ENCODE results near the gene UBL4A.

UBL4A gene

DNA sequence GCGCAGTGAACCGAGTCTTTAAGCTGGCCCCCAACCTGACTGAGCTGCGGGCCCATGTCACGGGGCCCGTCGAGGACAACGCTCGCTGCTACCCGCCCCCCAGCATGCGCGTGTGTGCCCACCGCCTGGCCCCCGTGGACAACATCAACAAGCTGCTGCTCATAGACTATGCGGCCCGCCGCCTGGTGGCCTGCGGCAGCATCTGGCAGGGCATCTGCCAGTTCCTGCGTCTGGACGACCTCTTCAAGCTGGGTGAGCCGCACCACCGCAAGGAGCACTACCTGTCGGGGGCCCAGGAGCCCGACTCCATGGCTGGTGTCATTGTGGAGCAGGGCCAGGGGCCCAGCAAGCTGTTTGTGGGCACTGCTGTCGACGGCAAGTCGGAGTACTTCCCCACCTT, 26.1 kb downstream of the UBL4A start:
- FAIRE-seq = no peak

DNA sequence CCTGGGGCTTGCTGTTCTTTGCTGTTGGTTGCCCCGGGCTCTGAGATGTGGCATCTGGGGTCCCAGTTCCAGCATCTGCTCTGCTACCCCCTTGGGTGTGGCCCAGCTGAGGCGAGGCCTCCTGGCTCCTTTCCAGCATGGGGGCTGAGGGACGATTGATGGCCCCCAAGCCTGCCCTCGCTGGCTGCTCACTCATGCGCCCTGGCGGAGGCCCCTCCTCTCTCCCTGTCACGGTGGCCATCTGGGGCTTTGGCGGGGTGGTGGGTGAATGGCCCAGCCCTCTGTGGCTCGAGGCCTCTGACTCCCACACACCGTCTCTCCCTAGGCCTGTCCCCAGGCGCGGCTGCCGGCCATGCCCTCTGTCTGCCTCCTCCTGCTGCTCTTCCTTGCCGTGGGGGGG, 26.6 kb downstream of the UBL4A start:
- no peak for FAIRE-seq

DNA sequence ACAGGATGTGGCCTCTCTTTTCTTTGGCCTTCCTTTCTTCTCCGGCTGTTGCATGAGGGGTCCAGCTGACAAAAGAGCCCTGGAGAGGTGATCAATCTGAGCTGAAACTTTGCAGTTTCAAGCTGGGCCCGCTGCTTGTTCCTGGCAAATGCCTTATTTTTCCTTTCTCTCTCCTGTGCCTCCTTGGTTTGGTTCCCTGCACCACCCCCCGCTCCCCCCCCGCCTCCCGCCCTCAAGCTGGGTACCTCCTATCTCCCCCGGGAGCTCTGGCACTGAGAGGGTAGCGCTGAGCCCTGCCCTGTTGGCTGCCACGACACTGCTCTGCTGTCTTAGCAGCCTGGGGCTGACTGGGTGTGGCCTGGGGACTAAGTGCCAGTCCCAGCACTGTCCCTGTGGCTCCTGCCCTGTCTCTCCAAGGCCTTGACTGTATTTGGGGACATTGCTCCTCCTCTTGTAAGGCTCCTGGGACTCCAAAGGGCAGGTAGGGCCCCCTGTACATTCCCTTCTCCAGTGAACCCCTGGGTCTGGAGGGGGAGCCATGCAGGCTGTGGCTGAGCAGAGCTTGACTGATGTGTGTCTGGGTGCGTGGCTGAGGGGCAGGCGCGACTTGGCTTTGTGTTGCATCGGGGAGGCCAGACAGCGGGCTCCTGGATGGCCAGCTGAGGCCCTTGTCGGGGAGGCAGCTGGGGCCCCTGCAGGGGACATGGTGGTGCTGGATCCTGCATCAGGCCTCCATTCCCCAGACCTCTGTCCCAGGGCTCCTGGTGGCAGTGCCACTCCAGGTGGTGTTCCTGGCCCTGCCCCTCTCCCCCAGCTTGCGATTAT, 27.2 kb downstream of the UBL4A start:
- no peak for FAIRE-seq

DNA sequence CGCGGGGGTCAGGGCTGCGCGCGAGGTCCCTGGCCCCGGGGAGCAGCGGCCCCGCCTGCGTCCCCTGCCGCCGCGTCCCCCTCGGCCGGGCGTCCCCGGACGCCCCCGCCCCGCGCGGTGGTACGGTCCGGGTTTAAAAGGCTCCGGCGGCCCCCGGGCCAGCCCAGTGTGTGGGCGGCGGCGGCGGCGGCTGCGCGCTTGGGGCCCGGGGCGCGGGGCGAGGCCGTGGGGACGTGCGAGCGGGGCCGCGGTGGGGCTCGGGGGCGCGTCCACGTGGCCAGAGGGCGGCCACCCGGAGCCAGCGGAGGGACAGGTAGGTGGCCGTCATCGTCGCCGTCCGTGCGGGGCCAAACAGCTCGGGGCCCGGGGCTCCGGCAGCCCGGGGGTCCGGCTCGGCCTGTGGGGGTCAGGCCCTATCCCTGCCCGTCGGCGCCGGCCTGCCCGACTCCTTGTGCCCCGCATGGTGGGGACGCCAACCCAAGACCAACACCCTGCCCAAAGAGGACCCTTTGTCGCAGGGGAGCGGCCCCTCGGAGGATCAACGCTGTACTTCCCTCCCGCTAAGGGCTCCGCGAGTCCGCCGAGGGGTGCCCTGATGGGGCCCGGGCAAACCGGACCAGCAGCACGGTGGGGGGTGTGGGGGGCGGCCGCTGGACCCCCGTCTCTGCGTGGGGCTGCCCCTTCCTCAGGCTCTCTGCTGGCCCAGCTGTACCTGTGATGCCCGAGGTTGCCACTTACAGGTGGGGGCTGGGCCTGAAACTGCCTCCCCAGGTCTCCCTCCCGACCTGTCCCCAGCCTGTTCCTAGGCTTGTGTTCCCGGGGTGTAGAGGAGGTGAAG, 28.1 kb downstream of the UBL4A start, which contains the start of gene PLXNA3:
Gene PLXNA3 (plus strand): TSS at position 166 of the 838 bp plus-strand sequence. CDS start 1,903 bp downstream, outside the sequence.
- no peak for FAIRE-seq

DNA sequence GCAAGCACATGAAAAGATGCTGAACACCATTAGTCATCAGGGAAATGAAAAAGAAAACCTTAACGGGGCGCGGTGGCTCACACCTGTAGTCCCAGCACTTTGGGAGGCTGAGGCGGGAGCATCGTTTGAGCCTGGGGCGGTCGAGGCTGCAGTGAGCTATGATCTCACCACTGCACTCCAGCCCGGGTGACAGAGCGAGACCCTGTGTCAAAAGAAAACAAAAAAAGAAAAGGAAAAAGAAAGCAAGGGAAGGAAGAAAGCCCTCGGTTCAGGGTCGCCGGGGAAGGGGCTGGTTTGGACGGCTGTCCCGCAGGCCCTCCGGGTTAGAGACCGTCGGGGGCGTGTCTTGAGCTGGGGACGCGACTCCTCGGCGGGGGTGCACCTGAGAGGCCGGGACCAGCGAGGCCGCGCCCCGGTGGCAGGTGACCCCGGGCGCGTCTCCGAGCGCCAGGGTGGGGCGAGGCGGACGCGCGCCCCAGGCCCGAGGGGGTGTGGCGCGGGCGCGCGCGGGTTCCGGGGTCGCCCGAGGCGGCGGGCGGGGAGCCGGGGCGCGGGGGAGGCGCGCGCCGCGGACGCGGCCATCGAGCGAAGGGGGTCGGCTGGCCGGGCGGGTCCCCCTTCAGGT, 28.8 kb downstream of the UBL4A start:
- no peak for FAIRE-seq

DNA sequence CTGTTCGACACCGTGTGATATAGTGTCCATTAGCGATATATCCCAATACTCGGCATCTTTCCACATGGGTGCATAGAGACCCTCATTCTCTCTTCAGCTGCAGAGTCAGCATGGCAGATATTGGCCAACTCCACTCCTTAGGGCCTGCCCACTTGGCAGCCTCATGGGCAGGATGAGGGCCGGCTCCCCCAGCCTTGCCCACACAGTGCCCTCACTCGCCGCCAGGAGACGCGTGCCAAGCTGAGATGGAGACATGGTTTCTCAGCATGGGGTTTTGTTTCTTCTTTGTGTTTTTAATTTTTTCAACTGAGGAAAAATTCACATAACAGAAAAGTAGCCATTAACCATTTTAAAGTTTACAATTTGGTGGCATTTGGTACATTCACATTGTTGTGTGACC, 33.6 kb downstream of the UBL4A start:
- no peak for FAIRE-seq

DNA sequence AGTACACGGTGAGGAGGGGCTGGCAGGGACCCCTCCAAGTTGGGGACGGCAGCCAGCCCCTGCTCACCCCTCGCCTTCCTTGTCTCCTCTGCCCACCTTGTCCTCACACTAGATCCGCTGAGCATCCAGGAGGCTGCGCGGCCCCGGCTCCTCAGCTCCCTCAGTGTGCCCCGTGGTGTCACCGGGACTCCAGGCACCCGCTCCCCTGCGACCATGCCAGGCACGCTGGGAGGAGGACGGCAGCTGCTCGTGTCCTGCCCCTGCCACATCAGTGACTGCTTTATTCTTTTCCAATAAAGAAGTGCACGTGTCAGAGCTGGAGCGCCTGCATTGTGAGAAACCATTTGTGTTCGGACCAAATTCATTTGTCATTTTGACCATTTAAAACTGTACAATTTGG, 36.1 kb downstream of the UBL4A start:
- no peak for FAIRE-seq

DNA sequence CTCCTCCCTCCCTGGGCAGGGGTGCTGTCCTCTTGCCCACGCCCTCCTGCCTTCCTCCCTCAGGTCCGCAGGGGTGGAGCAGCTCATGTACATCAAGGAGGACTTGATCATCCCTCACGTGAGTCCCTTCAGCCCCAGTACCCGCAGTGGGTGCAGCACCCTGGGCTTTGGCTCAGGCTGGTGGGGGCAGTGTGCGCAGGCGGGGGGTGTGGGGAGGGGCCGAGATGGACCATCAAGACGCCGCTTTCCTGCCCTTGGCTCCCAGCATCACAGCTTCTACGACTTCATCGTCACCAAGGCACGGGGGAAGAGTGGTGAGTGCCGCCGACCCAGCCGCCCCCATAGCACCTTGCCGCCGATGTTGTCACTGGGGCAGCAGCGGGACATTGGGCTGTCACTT, 36.8 kb downstream of the UBL4A start:
- no peak for FAIRE-seq

DNA sequence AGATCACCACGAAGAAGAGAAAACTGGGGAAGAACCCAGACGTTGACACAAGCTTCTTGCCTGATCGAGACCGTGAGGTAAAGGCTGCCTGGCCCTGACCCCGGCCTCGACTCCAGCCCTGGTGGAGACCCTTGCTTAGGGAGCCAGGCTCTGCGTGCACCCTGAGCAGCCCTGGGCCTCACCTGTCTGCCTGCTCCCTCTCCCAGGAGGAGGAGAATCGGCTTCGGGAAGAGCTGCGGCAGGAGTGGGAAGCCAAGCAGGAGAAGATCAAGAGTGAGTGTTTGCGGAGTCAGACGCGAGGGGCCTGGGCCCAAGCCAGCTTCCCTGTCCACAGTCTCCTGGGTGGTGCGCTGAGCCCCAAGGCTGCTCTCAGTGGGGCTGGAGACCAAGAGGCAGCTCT, 37.9 kb downstream of the UBL4A start:
- FAIRE-seq = no peak

DNA sequence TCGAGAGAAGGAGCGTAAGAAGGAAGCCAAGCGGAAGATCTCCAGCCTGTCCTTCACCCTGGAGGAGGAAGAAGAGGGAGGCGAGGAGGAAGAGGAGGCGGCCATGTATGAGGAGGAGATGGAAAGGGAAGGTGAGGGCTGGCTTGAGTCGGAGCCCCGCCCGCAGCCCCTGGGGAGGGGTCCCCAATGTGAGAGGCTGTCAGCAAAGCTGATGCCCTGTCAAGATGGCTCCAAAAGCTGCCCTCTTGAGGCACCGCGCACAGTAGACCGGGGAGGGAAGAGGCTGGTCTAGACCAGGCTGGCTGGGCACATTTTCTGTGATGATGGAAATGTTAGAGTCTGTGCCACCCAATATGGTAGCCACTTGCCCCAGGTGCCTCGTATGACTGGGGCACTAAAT, 40.0 kb downstream of the UBL4A start:
- no peak for FAIRE-seq

DNA sequence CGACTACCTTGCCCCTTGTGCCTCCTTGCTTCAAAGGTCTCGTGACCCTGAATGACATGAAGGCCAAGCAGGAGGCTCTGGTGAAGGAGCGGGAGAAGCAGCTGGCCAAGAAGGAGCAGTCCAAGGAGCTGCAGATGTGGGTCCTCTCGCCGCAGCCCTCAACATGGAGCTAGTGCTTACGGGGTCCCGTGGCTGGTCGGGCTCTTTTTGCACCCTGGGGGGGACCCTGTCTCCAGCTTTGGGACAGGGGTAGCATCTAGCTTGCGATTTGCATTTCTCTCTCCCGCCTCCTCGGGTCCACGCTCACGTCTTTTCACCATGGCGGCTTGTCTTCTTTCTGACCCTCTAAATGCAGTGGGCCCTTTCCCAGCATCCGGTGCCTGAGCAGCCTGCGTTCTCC, 40.6 kb downstream of the UBL4A start:
- no peak for FAIRE-seq

DNA sequence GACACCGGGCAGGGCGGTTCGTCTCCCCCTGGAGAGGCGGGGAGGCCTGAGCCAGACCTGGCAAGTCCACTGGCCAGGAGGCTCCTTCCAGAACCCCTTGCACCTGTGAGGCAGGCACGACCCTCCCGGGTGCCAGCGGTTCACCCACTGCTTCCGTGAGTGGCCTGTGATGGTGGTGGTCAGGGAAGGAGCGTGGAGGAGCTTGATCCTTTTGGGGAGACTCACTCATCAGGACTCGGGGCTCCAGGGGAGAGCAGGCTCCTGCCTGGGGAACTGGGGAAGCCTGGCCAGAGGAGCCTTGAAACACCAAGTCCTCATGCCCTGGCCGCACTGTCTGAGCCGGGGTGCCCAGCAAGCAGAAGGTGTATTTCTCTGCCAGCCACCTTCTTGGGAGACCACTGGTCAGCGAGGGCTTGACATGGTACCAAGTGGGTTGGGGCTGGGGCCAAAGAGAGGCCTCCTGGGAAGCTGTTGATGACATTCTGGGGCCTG, 41.6 kb downstream of the UBL4A start:
- FAIRE-seq = no peak

DNA sequence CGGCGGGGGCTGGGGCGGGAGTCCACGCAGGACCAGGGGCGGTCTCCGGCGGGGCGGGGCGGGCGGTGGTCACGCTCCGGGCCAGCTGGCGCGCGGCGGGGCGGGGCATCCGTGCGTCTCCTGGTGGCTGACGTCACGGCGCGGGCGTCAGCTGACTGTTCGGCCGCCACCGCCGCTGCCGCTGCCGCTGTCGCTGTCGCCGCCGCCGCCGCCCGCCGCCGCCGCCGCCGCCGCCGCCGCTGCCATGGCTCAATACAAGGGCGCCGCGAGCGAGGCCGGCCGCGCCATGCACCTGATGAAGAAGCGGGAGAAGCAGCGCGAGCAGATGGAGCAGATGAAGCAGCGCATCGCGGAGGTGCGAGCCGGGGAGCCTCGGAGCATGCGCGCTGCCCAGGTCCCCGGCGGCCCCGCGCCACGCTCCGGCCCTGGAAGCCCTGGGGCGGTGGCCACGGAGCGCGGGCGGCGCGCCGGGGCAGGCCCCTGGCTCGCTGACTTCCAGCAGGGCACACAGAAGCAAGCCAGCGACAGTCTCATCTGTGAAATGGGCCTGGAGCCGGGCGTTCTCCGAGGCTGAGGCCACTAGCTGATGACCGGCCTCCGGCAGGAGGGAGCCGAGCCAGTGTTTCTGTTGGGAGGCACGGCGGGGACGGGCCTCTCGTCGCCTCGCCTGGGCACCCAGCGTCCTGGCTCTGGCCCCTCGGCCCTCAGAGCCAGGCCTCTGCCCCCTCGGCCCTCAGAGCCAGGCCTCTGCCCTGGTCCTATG, 42.2 kb downstream of the UBL4A start, which contains the start of gene FAM50A:
Gene FAM50A (plus strand): TSS at position 150 of the 763 bp plus-strand sequence. CDS start 95 bp downstream, at position 245.
- FAIRE-seq = no peak

DNA sequence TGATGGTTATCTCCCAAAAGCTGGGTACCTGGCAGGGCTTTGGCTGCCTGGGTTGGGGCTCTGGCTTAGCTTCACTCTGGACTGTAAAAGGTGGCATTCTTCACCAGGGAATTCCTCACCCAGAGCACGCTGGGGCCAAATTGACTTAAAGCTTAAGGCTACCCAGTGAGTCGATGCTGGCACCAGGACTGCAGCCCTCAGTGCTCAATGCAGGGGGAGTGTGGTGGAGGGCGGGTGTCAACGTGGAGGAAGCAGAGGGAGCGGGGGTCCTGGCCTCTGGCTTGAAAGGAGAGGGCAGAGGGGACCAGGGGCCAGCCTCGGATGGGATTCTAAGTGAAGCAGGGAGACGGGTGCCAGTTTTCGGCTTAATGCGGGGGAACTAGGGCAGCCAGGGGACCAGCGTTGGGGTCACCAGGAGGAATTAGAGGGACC, 42.9 kb downstream of the UBL4A start:
- no peak for FAIRE-seq

DNA sequence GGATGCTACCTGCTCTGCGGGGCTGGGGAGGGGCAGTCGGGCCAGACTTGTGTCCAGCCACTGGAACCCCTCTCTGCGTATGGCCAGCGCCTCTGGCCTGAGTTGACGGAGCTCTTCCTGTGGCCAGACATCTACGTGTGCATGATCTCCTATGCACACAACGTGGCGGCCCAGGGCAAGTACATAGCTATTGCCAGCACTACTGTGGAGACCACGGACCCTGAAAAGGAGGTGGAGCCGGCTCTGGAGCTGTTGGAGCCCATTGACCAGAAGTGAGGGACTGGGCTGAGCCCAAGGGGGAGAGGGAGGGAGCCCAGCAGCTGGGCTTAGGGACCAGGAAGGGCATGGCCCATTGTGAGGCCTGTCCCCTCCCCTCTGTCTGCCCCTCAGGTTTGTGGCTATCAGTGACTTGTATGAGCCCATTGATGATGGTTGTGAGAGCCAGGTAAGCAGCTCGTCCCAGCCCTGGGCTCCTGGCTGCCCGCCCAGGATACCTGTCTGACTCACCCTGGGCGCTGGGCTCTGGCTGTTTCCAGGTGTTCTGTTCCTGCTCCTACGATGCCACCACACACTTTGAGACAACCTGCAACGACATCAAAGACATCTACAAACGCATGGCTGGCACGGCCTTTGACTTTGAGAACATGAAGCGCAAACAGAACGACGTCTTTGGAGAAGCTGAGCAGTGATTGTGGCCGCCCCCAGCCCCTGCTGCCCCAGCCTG, 44.3 kb downstream of the UBL4A start:
- no peak for FAIRE-seq

DNA sequence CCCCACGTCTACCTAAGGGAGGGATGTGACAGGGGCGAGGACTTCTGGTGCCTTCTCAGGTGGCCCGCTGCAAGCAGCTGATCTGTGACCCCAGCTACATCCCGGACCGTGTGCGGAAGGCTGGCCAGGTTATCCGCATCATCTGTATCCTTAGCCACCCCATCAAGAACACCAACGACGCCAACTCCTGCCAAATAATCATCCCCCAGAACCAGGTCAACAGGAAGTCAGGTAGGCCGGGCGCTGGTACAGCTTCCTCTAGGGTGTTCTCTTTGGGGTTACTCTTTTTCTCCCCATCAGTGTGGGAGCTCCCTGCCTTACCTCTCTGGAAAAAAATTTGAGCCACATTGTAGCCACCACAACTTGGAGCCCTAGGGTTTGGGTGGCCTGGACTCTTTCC, 44.9 kb downstream of the UBL4A start:
- no peak for FAIRE-seq

DNA sequence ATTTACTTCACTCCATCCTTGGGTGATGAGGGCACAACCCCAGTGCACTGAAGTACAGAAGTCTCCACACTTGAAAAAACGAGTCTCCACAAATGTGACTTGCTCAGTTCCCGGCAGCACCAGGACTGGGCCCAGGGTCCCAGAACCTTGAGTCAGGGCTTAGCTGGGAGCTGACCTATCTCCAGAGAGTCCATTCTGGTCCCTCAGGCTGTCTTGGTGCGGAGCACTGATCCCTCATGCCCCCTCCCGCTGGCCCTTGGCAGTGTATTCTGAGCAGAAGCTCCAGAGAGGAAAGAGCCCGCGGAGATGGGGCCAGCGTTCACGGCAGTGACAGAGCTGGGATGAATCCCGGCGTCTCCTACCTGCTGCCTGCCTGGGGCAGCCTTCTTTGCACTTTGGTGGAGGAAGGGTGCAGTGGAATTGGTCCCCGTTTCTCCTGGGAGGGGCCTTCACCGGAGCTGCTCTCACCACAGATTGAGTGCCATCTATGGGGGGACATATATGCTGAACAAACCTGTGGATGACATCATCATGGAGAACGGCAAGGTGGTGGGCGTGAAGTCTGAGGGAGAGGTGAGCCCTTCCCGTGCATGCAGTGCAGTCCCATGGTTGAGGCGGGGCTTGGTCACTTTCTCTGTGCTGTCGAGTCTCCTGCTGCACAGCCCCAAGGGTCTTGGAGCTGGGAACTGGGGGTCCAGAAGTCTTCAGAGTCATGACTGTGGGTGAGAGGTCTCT, 45.6 kb downstream of the UBL4A start:
- no peak for FAIRE-seq

DNA sequence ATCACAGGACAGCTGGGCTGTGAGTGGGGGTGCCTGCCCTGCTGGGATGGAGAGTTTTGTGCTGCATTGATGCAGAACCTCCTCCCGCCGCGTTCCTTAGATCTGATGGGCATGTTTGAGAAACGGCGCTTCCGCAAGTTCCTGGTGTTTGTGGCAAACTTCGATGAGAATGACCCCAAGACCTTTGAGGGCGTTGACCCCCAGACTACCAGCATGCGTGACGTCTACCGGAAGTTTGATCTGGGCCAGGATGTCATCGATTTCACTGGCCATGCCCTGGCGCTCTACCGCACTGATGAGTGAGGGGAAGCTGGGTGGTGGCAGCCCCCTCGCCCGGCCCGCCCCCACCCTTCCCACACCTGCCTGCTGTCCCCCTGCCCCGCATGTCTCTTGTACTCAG, 46.6 kb downstream of the UBL4A start:
- no peak for FAIRE-seq

DNA sequence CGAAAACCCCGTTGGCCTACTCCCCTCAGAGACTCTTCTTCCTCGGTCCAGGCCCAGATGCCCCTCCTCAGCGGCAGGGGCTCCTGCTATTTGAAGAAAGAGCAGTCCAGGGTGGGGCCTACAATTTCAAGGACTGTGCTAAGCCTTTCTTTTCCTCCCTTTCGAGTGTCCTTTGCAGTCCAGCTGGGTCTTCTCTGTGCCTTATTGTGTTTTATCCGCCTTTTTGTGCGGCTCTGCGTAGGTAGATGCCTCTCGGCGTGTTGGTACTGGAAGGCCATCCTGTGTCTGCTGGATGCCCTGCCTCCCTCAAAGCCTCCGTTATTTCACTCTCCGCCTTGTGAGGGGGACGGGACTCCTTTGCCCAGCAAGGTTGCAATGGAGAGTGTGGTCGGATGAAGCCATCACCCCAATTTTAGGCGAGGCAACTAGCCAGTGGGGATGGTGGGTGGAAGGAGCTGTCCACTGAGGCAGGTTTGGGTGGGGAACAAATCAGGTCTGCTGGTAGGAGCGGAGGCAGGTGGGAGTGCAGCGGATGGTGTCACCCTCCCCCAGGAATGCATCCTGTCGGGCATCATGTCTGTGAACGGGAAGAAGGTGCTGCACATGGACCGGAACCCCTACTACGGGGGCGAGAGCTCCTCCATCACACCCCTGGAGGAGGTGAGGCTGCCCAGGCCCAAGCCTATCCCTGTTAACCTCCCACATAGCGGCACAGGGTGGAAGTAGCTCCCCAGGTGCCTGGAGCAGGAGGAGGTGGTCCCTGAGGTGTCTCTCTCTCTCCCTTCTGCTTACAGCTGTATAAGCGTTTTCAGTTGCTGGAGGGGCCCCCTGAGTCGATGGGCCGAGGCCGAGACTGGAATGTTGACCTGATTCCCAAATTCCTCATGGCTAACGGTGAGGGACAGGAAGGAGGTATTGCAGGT, 48.2 kb downstream of the UBL4A start:
- FAIRE-seq = no peak

All from islet of Langerhans (tissue), 1 donor.